K562 (cell line): ENCODE data around the gene ZNHIT2. TPM values are rescaled to one million over a fixed set of nuclear protein-coding genes. Genes with fewer than 3 reads are reported as not detected.

Experiments used
- ATAC-seq: fragments of 200-7000 bp; cut with Tn5 transposase; 3 replicates; pipeline ENCODE4 v1.9.1; 2020; ENCODE audit warnings: moderate library complexity
- BruUV-seq: library from RNA; stranded (reverse); fragments of 400-500 nt; replicated peaks from 2 replicates; lab custom pipeline; 2021; lab: Mats Ljungman, UMichigan
- CTCF ChIA-PET: fragments of 300-600 bp; formaldehyde crosslinking; extraction: SDS; loops from one replicate; lab custom pipeline; 2021; ENCODE audit warnings: low intra/inter-chr PET ratio; lab: Yijun Ruan, JAX
- POLR2A ChIA-PET: fragments of 300-600, 350-650 bp; sonication (Branson Sonifier 250); formaldehyde crosslinking; extraction: SDS; loops from one replicate; lab custom pipeline; 2021; ENCODE audit warnings: antibody characterized with exemption, inconsistent platforms; lab: Yijun Ruan, JAX
- DNase-seq, 4 experiments: peaks; one replicate each; pipeline versions ENCODE4 v3.0.0 to v3.0.0-alpha.2; 2011 to 2018; ENCODE audit warnings: low spot score in 3 of 4, mixed read lengths in 3 of 4; ENCODE audit errors: extremely low read depth in 1 of 4
- FAIRE-seq: peaks from 2 replicates; lab custom pipeline; 2011; peaks lifted over from hg19 to GRCh38; lab: Jason Lieb, UNC
- H2AFZ ChIP-seq: 2 replicates; pipeline ENCODE4 v1.6.0; 2011; ENCODE audit warnings: low read depth, low read length, control low read depth, inconsistent platforms
- H3K27ac ChIP-seq: fragments of 200-600 bp; 3 replicates; pipeline ENCODE4 v1.8.0; 2011; ENCODE audit warnings: low read depth, mild to moderate bottlenecking, control low read depth, inconsistent platforms, low read length, moderate library complexity, mixed read lengths; ENCODE audit errors: extremely low read depth
- H3K27me3 ChIP-seq, 2 experiments: fragments of 300-600 bp in 1 of 2; 2 replicates in 1 of 2; 3 replicates in 1 of 2; pipeline versions ENCODE4 v1.6.0 to v1.8.0; 2011; ENCODE audit warnings: inconsistent platforms in 2 of 2, low read length in 2 of 2, mild to moderate bottlenecking in 1 of 2, mixed read lengths in 1 of 2, moderate library complexity in 1 of 2; ENCODE audit not compliant: control insufficient read depth in 2 of 2, insufficient read depth in 2 of 2
- H3K36me3 ChIP-seq: fragments of 300-600 bp; 3 replicates; pipeline ENCODE4 v1.8.0; 2011; ENCODE audit warnings: mild to moderate bottlenecking, low read length, inconsistent platforms; ENCODE audit not compliant: control insufficient read depth, insufficient read depth
- H3K4me1 ChIP-seq, 2 experiments: fragments of 200-600 bp in 1 of 2; replicated peaks in 1 of 2; 2 replicates in 1 of 2; 3 replicates in 1 of 2; pipeline versions ENCODE4 v1.5.1 to v1.8.0; 2011; ENCODE audit warnings: inconsistent platforms in 2 of 2, low read length in 2 of 2, mild to moderate bottlenecking in 1 of 2, mixed read lengths in 1 of 2, moderate library complexity in 1 of 2; ENCODE audit not compliant: control insufficient read depth in 2 of 2, insufficient read depth in 2 of 2
- H3K4me2 ChIP-seq: 2 replicates; pipeline ENCODE4 v1.6.1; 2011; ENCODE audit warnings: low read length, control low read depth, inconsistent platforms, mixed read lengths; ENCODE audit not compliant: insufficient read depth
- H3K4me3 ChIP-seq: fragments of 200-600 bp; sonication (generic), shearing (Covaris generic); 2 replicates; pipeline ENCODE4 v1.5.1; 2016; ENCODE audit warnings: control low read depth, inconsistent platforms
- H3K79me2 ChIP-seq: fragments of 200-600 bp; 3 replicates; pipeline ENCODE4 v1.8.0; 2011; ENCODE audit warnings: low read length, inconsistent platforms; ENCODE audit not compliant: control insufficient read depth, insufficient read depth
- H3K9ac ChIP-seq, 2 experiments: 2 replicates each; pipeline versions ENCODE4 v1.6.0 to v1.6.1; 2011; ENCODE audit warnings: low read depth in 2 of 2, low read length in 2 of 2, control low read depth in 1 of 2, inconsistent platforms in 1 of 2, mild to moderate bottlenecking in 1 of 2, mixed read lengths in 1 of 2; ENCODE audit not compliant: insufficient read depth in 1 of 2
- H3K9me1 ChIP-seq: one replicate; pipeline ENCODE4 v1.6.0; 2011; ENCODE audit warnings: inconsistent platforms, mild to moderate bottlenecking, low read length, moderate library complexity; ENCODE audit not compliant: control insufficient read depth, insufficient read depth
- H3K9me3 ChIP-seq: replicated peaks from 2 replicates; pipeline ENCODE4 v1.5.1; 2011; ENCODE audit warnings: low read depth, low read length, inconsistent platforms; ENCODE audit not compliant: control insufficient read depth, insufficient read depth
- H4K20me1 ChIP-seq: replicated peaks from 2 replicates; pipeline ENCODE4 v1.6.1; 2011; ENCODE audit warnings: low read length, inconsistent platforms, mixed read lengths; ENCODE audit not compliant: control insufficient read depth, insufficient read depth
- ARID1B ChIP-seq: fragments of 450-650 bp; IDR thresholded peaks from 2 replicates; pipeline ENCODE4 v1.6.1; 2016; ENCODE audit warnings: antibody characterized with exemption, mild to moderate bottlenecking, inconsistent platforms
- CBFA2T3 ChIP-seq: fragments of 450-650 bp; IDR thresholded peaks from 2 replicates; pipeline ENCODE4 v1.6.1; 2017
- DPF2 ChIP-seq: fragments of 450-650 bp; IDR thresholded peaks from 2 replicates; pipeline ENCODE4 v1.6.1; 2016
- EWSR1 ChIP-seq: fragments of 450-650 bp; IDR thresholded peaks from 2 replicates; pipeline ENCODE4 v1.6.1; 2018; ENCODE audit warnings: borderline replicate concordance, mild to moderate bottlenecking, low read depth, moderate library complexity; ENCODE audit not compliant: partially characterized antibody
- FOSL1 ChIP-seq: fragments of 200-800 bp; sonication (Bioruptor generic); conservative IDR thresholded peaks from 2 replicates; pipeline ENCODE4 v1.6.1; 2016; ENCODE audit warnings: missing genetic modification characterization, missing compliant biosample characterization
- FOXP1 ChIP-seq: sonication (generic); formaldehyde crosslinking; IDR thresholded peaks from 2 replicates; pipeline ENCODE4 v1.8.0; 2022; ENCODE audit warnings: mild to moderate bottlenecking, missing genetic modification reagents
- KDM1A ChIP-seq, 2 experiments: fragments of 450-650 bp; IDR thresholded peaks; 2 replicates each; pipeline ENCODE4 v1.6.1; 2016; ENCODE audit warnings: mild to moderate bottlenecking in 2 of 2
- MAFF ChIP-seq: IDR thresholded peaks from 2 replicates; pipeline ENCODE4 v1.6.1; 2012; ENCODE audit warnings: low read length, improper control_type of control experiment
- MBD2 ChIP-seq: sonication (generic); IDR thresholded peaks from 2 replicates; pipeline ENCODE4 v1.6.1; 2016; ENCODE audit warnings: low read depth, borderline replicate concordance
- NCOA1 ChIP-seq: fragments of 450-650 bp; IDR thresholded peaks from 2 replicates; pipeline ENCODE4 v1.6.1; 2016; ENCODE audit warnings: low read depth
- ZKSCAN8 ChIP-seq: fragments of 200-800 bp; sonication (Bioruptor generic); IDR thresholded peaks from 2 replicates; pipeline ENCODE4 v1.6.1; 2016; ENCODE audit warnings: missing genetic modification characterization, missing compliant biosample characterization
- WGBS: fragments of 100-300 bp; shearing (Covaris generic); methylation state at CpG from one replicate; pipeline ENCODE4 v1.1.6; 2016; ENCODE audit warnings: low coverage, mixed read lengths; ENCODE audit not compliant: insufficient coverage; ENCODE audit errors: missing lambda C conversion rate; 5-methylcytosine and 5-hydroxymethylcytosine counted together
- in situ Hi-C: fragments of 300-500 bp; cut with MboI; formaldehyde crosslinking; loops from 4 replicates; pipeline ENCODE4 v1.15.0; 2018; ENCODE audit warnings: inconsistent platforms, mixed read lengths
- intact Hi-C: fragments of 100-400 bp; cut with micrococcal nuclease; formaldehyde crosslinking; loops from 2 replicates; pipeline ENCODE4 v1.14.2; 2022
- polyA plus RNA-seq, 8 experiments: library from polyadenylated mRNA; depleted of rRNA in 4 of 8; stranded (reverse) in 5 of 8; unstranded in 3 of 8; fragments of >200 nt; fragmentation: Nextera tagmentation in 2 of 8; fragmentation: Illumina TruSeq in 1 of 8; extraction: Ambion mirVana in 2 of 8; extraction: Trizol in 1 of 8; gene quantifications; 2 replicates each; pipeline versions ENCODE4 v1.2.1 to v1.2.3, GENCODE V29; 2011 to 2014; ENCODE audit warnings: inconsistent platforms in 1 of 8, missing spikeins in 1 of 8
- total RNA-seq, 7 experiments: library from RNA; depleted of rRNA in 6 of 7; stranded (reverse); fragments of >200 nt in 6 of 7; fragmentation: Illumina TruSeq in 2 of 7; extraction: Trizol in 2 of 7; gene quantifications; 2 replicates each; pipeline versions ENCODE4 v1.2.1 to v1.2.3, GENCODE V29; 2011 to 2021; ENCODE audit warnings: low replicate concordance in 1 of 7
- TF ChIP-seq, protein P1 (sequence below): fragments of 450-650 bp; IDR thresholded peaks from 2 replicates; pipeline ENCODE4 v1.6.1; 2018; ENCODE audit not compliant: partially characterized antibody
- TF ChIP-seq, protein P2 (sequence below): fragments of 250-450 bp; sonication (Bioruptor Pico); IDR thresholded peaks from 2 replicates; pipeline ENCODE4 v1.9.0; 2021; ENCODE audit warnings: mild to moderate bottlenecking, inconsistent platforms

The ZNHIT2 gene
- total and polyA plus RNA-seq, 9 of the 15 experiments (the other 6 are each of a cell fraction or from before 2014, with no cell fraction given): 0.08 to 39.0 (median 2.5) TPM

DNA sequence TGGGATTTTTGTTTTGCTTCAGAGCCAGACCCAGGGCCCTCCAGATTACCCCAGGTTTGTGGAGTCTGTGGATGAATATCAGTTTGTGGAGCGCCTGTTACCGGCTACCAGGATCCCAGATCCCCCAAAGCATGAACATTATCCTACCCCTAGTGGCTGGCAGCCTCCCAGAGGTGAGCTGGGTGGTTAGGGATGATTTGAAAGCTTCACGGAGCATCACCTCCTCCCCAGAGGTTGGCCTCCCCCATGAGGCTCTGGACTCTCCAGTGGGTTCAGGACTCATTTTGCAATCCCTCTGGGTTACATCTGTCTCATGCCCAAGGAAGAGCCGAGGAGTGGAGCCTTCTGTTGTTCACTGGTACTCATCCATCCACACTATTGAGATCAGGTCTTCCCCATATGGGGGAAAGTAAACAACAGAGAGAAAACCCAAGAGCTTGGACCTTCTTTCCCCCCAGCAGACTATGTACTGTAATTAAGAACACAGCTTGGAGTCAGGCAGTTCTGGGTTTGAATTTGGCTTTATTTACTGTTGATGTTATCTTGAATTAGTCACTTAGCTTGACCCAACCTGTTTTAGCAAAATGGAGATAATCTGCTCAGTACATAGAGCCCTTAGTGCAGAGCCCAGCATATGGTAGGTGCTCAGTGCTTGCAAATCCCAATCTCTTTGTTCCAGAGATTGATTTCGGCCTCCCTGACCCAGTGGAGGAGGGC lies 7.1 kb upstream of the ZNHIT2 start (continued):
- TF ChIP-seq FOXP1 (peak; percentile 40; the same call in 1 of the 2 replicates), DPF2 (0 out of 2 replicates have a peak, but pooled peaks have one; percentile 41), FOSL1 (tag) (peak; percentile 82), EWSR1 (no peak), KDM1A (IDR thresholded peaks at IDR 0.05) (peak; percentile 62 to 65; a peak in 1 of 4 replicates), ARID1B (peak; percentile 48), NCOA1 (no peak)
- TF ChIP-seq, all 486 proteins: peak for 13

DNA sequence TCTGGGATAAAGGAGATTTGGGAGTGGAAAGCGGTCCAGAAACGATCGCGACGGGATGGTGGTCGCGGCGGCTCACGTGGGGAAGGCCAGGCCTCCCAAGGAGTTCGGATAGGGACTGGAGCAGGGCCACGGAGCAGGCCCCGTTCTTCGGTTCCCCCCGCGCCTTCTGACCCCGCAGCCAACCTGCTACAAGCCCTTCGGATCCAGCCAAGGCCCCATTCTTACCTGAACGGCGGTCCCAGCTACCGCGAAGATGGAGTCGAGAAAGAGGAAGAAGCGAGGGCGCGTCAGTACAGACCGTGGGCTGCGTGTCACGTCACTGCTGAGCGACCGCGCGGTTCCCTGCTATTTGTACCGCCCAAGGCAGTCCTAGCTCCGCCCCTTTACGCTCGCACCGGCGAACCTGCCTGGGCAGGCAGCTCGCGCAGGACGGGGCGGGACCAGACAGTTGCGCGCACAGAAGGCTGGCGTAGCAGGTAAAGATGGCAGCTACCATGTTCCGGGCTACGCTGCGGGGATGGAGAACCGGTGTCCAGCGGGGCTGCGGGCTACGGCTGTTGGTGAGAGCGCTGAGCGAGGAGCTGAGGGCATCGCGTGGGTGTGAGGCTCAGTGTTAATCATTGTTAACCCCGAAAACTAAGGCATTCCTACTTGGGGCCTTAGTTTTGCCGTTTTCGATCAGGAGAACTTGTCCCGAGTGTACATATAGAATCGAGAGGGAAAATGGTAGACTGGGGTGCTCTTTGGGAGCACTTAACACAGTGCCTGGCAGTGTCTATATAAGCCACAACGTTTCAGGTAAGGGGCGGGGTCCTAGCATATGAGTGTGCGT lies 4.6 kb upstream of the ZNHIT2 start, which contains the start of the genes FAU and MRPL49:
Gene FAU, minus strand, starts transcription at position 270 of the 832 bp plus-strand sequence. CDS start 321 bp downstream, outside the sequence.
Gene MRPL49, plus strand, starts transcription at position 457 of the 832 bp plus-strand sequence. Its CDS starts 26 bp downstream, at position 483.
- Histone ChIP-seq H3K4me1 (peaks cover 13 to 22% of the 10 kb centered on the region in 2 experiments; a peak in 4 of 5 replicates), H3K79me2 (peaks cover 61% of the 10 kb centered on the region), H3K27ac (peak within 1 kb of the TSS; percentile 96), H3K36me3 (peaks cover 73% of the 10 kb centered on the region), H3K4me2 (peak within 1 kb of the TSS; percentile 100), H3K4me3 (peak within 1 kb of the TSS; percentile 98), H4K20me1 (peaks cover 4% of the 10 kb centered on the region; the same call in 1 of the 2 replicates), H2AFZ (peak within 1 kb of the TSS; percentile 90), H3K9ac (peak within 1 kb of the TSS; percentile 98), H3K9me1 (no peaks in the 10 kb centered on the region), H3K9me3 (no peaks in the 10 kb centered on the region), H3K27me3 (no peaks in the 10 kb centered on the region)
- ChIA-PET CTCF (interaction anchor here (0.6 to 0.7 kb wide), 2 partner anchors 10 to 135 kb away, joined by 3 read pairs; no protein-coding TSS in a partner anchor), POLR2A (interaction anchor here (0.6 to 9.5 kb wide), 31 partner anchors 10 to 378 kb away, joined by 3 to 182 read pairs (median 3); partner anchors contain the start of genes CAPN1, MAJIN, NEAT1 and POLA2)
- BruUV-seq: TSS peak; percentile 68
- intact Hi-C loops (loop anchor here (2.0 kb wide), 1 partner anchor 59 kb away; the partner anchor contains the start of gene CAPN1), in situ Hi-C loops (no loop called here)
- peak; percentile 96 for FAIRE-seq
- peak; percentile 89 to 99 (median 93) for DNase-seq
- 1% methylated on average over 54 of the region's 64 CpGs for WGBS
- ATAC-seq: peak; percentile 92
- TF ChIP-seq, protein P1, sequence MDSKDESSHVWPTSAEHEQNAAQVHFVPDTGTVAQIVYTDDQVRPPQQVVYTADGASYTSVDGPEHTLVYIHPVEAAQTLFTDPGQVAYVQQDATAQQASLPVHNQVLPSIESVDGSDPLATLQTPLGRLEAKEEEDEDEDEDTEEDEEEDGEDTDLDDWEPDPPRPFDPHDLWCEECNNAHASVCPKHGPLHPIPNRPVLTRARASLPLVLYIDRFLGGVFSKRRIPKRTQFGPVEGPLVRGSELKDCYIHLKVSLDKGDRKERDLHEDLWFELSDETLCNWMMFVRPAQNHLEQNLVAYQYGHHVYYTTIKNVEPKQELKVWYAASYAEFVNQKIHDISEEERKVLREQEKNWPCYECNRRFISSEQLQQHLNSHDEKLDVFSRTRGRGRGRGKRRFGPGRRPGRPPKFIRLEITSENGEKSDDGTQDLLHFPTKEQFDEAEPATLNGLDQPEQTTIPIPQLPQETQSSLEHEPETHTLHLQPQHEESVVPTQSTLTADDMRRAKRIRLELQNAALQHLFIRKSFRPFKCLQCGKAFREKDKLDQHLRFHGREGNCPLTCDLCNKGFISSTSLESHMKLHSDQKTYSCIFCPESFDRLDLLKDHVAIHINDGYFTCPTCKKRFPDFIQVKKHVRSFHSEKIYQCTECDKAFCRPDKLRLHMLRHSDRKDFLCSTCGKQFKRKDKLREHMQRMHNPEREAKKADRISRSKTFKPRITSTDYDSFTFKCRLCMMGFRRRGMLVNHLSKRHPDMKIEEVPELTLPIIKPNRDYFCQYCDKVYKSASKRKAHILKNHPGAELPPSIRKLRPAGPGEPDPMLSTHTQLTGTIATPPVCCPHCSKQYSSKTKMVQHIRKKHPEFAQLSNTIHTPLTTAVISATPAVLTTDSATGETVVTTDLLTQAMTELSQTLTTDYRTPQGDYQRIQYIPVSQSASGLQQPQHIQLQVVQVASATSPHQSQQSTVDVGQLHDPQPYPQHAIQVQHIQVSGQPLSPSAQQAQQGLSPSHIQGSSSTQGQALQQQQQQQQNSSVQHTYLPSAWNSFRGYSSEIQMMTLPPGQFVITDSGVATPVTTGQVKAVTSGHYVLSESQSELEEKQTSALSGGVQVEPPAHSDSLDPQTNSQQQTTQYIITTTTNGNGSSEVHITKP: peak; percentile 66
- TF ChIP-seq ZKSCAN8 (CRISPR knock-in tag) (no peak), MAFF (no peak), CBFA2T3 (no peak), MBD2 (peak; percentile 84; the same call in 1 of the 2 replicates)
- TF ChIP-seq, protein P2, sequence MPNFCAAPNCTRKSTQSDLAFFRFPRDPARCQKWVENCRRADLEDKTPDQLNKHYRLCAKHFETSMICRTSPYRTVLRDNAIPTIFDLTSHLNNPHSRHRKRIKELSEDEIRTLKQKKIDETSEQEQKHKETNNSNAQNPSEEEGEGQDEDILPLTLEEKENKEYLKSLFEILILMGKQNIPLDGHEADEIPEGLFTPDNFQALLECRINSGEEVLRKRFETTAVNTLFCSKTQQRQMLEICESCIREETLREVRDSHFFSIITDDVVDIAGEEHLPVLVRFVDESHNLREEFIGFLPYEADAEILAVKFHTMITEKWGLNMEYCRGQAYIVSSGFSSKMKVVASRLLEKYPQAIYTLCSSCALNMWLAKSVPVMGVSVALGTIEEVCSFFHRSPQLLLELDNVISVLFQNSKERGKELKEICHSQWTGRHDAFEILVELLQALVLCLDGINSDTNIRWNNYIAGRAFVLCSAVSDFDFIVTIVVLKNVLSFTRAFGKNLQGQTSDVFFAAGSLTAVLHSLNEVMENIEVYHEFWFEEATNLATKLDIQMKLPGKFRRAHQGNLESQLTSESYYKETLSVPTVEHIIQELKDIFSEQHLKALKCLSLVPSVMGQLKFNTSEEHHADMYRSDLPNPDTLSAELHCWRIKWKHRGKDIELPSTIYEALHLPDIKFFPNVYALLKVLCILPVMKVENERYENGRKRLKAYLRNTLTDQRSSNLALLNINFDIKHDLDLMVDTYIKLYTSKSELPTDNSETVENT (CRISPR knock-in tag): peak; percentile 81; the same call in 1 of the 2 replicates
